HCT116 (cell line): ENCODE measurements around the gene CYSTM1. TPM values are rescaled to one million over a fixed set of nuclear protein-coding genes. Genes with fewer than 3 reads are reported as not detected.

Source experiments
- ATAC-seq: fragments of 200-7000 bp; cut with Tn5 transposase; 2 replicates; pipeline ENCODE4 v1.9.1; 2020; ENCODE audit warnings: mild to moderate bottlenecking, moderate library complexity
- BruUV-seq: library from RNA; stranded (reverse); fragments of 400-500 nt; replicated peaks from 2 replicates; lab custom pipeline; 2021; lab: Mats Ljungman, UMichigan
- CTCF ChIA-PET: fragments of 300-600 bp; sonication (Branson Sonifier 250); formaldehyde crosslinking; loops from one replicate; lab custom pipeline; 2021; ENCODE audit warnings: antibody characterized with exemption; lab: Charles Lee
- POLR2A ChIA-PET: fragments of 300-600, 350-600 bp; sonication (Branson Sonifier 250); formaldehyde crosslinking; loops from one replicate; lab custom pipeline; 2021; ENCODE audit warnings: antibody characterized with exemption; lab: Charles Lee
- RAD21 ChIA-PET, 2 experiments: fragments of 300-600 bp; sonication (Branson Sonifier 250); formaldehyde crosslinking; loops; one replicate each; lab custom pipeline; 2023; ENCODE audit warnings: low total read pairs in 2 of 2; ENCODE audit not compliant: uncharacterized antibody in 2 of 2, unreplicated experiment in 2 of 2, low non-redundant PET in 1 of 2; lab: Charles Lee
- DNase-seq: peaks from one replicate; pipeline ENCODE4 v3.0.0-alpha.2; 2010; ENCODE audit warnings: low read depth, low spot score
- H2AFZ ChIP-seq: fragments of 200-600 bp; shearing (Covaris generic), sonication (generic); 2 replicates; pipeline ENCODE4 v1.6.1; 2017; ENCODE audit warnings: low read depth, mixed run types, mixed read lengths, antibody characterized with exemption, low read length; ENCODE audit not compliant: poor library complexity, severe bottlenecking
- H3K27ac ChIP-seq: 2 replicates; pipeline ENCODE4 v1.5.1; 2012; ENCODE audit warnings: low read depth, low read length
- H3K27me3 ChIP-seq: fragments of 200-600 bp; sonication (generic); 2 replicates; pipeline ENCODE4 v1.6.1; 2016; ENCODE audit warnings: mixed run types, low read length, mixed read lengths; ENCODE audit not compliant: insufficient read depth
- H3K36me3 ChIP-seq, 2 experiments: fragments of 200-500 bp in 1 of 2; fragments of 200-600 bp in 1 of 2; sonication (Bioruptor generic) in 1 of 2; sonication (generic) in 1 of 2; 2 replicates each; pipeline versions ENCODE4 v1.5.1 to v1.6.1; 2014 to 2016; ENCODE audit warnings: low read length in 2 of 2, inconsistent platforms in 1 of 2, mixed read lengths in 1 of 2, mixed run types in 1 of 2; ENCODE audit not compliant: insufficient read depth in 2 of 2, control insufficient read depth in 1 of 2
- H3K4me1 ChIP-seq, 2 experiments: fragments of 200-600 bp in 1 of 2; sonication (generic) in 1 of 2; 2 replicates each; pipeline versions ENCODE4 v1.5.1 to v1.6.1; 2012 to 2017; ENCODE audit warnings: low read length in 2 of 2, inconsistent platforms in 1 of 2, mild to moderate bottlenecking in 1 of 2, mixed read lengths in 1 of 2, mixed run types in 1 of 2, moderate library complexity in 1 of 2; ENCODE audit not compliant: insufficient read depth in 2 of 2, control insufficient read depth in 1 of 2
- H3K4me2 ChIP-seq: fragments of 200-600 bp; sonication (generic); 2 replicates; pipeline ENCODE4 v1.6.1; 2017; ENCODE audit warnings: mixed run types, low read length, mixed read lengths
- H3K4me3 ChIP-seq, 2 experiments: fragments of 200-600 bp in 1 of 2; sonication (generic) in 1 of 2; replicated peaks in 1 of 2; 2 replicates each; pipeline ENCODE4 v1.5.1; 2011 to 2016; ENCODE audit warnings: low read length in 2 of 2, control low read depth in 1 of 2, low read depth in 1 of 2, mild to moderate bottlenecking in 1 of 2, mixed read lengths in 1 of 2, mixed run types in 1 of 2
- H3K79me2 ChIP-seq: fragments of 200-600 bp; sonication (generic); 2 replicates; pipeline ENCODE4 v1.6.1; 2017; ENCODE audit warnings: mild to moderate bottlenecking, mixed run types, low read length, moderate library complexity, mixed read lengths; ENCODE audit not compliant: insufficient read depth
- H3K9ac ChIP-seq: fragments of 200-600 bp; sonication (generic); 2 replicates; pipeline ENCODE4 v1.6.1; 2016; ENCODE audit warnings: low read length, mixed read lengths
- H3K9me2 ChIP-seq: fragments of 200-600 bp; sonication (generic), shearing (Covaris generic); 2 replicates; pipeline ENCODE4 v1.6.1; 2017; ENCODE audit warnings: mixed run types, mild to moderate bottlenecking, moderate library complexity; ENCODE audit not compliant: insufficient read depth
- H3K9me3 ChIP-seq, 2 experiments: fragments of 200-500 bp in 1 of 2; fragments of 200-600 bp in 1 of 2; sonication (Bioruptor generic) in 1 of 2; sonication (generic) in 1 of 2; 2 replicates each; pipeline ENCODE4 v1.6.1; 2014 to 2017; ENCODE audit warnings: low read length in 2 of 2, mixed read lengths in 2 of 2, inconsistent platforms in 1 of 2, low read depth in 1 of 2, mild to moderate bottlenecking in 1 of 2, mixed run types in 1 of 2, moderate library complexity in 1 of 2; ENCODE audit not compliant: control insufficient read depth in 1 of 2, insufficient read depth in 1 of 2
- H4K20me1 ChIP-seq: fragments of 200-600 bp; sonication (generic), shearing (Covaris generic); 2 replicates; pipeline ENCODE4 v1.6.1; 2017; ENCODE audit warnings: mixed run types, mild to moderate bottlenecking, moderate library complexity; ENCODE audit not compliant: insufficient read depth
- CEBPB ChIP-seq: IDR thresholded peaks from 2 replicates; pipeline ENCODE4 v1.6.1; 2012; ENCODE audit warnings: low read depth
- ELF1 ChIP-seq: IDR thresholded peaks from 2 replicates; pipeline ENCODE4 v1.6.1; 2012; ENCODE audit warnings: low read depth, borderline replicate concordance
- EZH2 ChIP-seq: fragments of 200-600 bp; sonication (generic); IDR thresholded peaks from 2 replicates; pipeline ENCODE4 v1.6.1; 2017; ENCODE audit warnings: antibody characterized with exemption, mixed run types
- EZH2phosphoT487 ChIP-seq: fragments of 200-600 bp; IDR thresholded peaks from 2 replicates; pipeline ENCODE4 v1.6.1; 2018; ENCODE audit warnings: antibody characterized with exemption, borderline replicate concordance
- FOSL1 ChIP-seq: IDR thresholded peaks from 2 replicates; pipeline ENCODE4 v1.6.1; 2012; ENCODE audit warnings: low read depth
- POLR2AphosphoS5 ChIP-seq: IDR thresholded peaks from 2 replicates; pipeline ENCODE4 v1.6.1; 2011; ENCODE audit warnings: mild to moderate bottlenecking, low read depth, low read length, moderate library complexity
- RAD21 ChIP-seq: IDR thresholded peaks from 2 replicates; pipeline ENCODE4 v1.6.1; 2012; ENCODE audit warnings: low read depth, mild to moderate bottlenecking
- SP1 ChIP-seq: IDR thresholded peaks from 2 replicates; pipeline ENCODE4 v1.6.1; 2012; ENCODE audit warnings: low read depth
- TCF7L2 ChIP-seq: IDR thresholded peaks from 2 replicates; pipeline ENCODE4 v1.7.0; 2011; ENCODE audit warnings: borderline replicate concordance, inconsistent platforms; ENCODE audit not compliant: insufficient read depth, insufficient read length; ENCODE audit errors: extremely low read depth
- YY1 ChIP-seq: IDR thresholded peaks from 2 replicates; pipeline ENCODE4 v1.6.1; 2011; ENCODE audit warnings: low read length, low read depth, moderate library complexity, mild to moderate bottlenecking; ENCODE audit not compliant: insufficient replicate concordance; ENCODE audit errors: extremely low read depth
- ZFX ChIP-seq: fragments of 450-650 bp; IDR thresholded peaks from 2 replicates; pipeline ENCODE4 v1.6.1; 2017
- intact Hi-C: fragments of 100-400 bp; cut with micrococcal nuclease; formaldehyde crosslinking; loops from 2 replicates; pipeline ENCODE4 v1.10.0; 2022
- total RNA-seq: library from RNA; stranded (reverse); gene quantifications from one replicate; pipeline ENCODE4 v1.2.1, GENCODE V29; 2021; ENCODE audit not compliant: unreplicated experiment
- TF ChIP-seq, protein P1 (sequence below): IDR thresholded peaks from 2 replicates; pipeline ENCODE4 v1.6.1; 2012; ENCODE audit warnings: low read depth
- TF ChIP-seq, protein P2 (sequence below): IDR thresholded peaks from 2 replicates; pipeline ENCODE4 v1.6.1; 2012
- TF ChIP-seq, protein P3 (sequence below): IDR thresholded peaks from 2 replicates; pipeline ENCODE4 v1.6.1; 2012
- TF ChIP-seq, protein P4 (sequence below): IDR thresholded peaks from 2 replicates; pipeline ENCODE4 v1.6.1; 2011; ENCODE audit warnings: mild to moderate bottlenecking, low read length, moderate library complexity; ENCODE audit not compliant: insufficient replicate concordance; ENCODE audit errors: extremely low read depth

CYSTM1 gene
- total RNA-seq, 1 experiment from 2014 or later: 56.0 TPM

DNA sequence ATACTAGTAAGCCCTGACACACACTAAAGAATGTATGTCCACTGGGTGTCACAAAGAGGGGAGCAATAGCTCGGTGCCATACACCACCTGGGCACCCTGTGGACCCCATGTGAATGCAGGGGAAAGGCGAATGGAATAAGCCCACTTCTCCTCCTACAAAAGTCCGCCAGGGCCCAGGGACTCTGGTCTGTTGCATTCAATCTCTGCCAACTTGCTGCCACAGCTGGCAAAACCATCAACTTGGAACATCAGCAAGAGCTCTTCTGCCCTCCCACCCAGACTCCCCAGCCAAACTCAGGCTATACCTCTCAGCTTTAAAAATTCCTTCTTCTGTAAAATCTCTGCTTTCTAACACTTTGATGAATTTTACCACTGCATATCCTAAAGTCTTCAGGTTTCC lies 73.4 kb downstream of the CYSTM1 start:
- H3K36me3 ChIP-seq: peaks cover 2 to 7% of the 10 kb centered on the region in 2 experiments; a peak in 1 of 4 replicates
- no peaks in the 10 kb centered on the region for H3K27me3 ChIP-seq
- no peak overlapping the region for H2AFZ ChIP-seq
- DNase-seq (no peak), ATAC-seq (no peak)
- intact Hi-C loops: no loop called here
- no peak overlapping the region for H3K4me2 ChIP-seq
- no peak overlapping the region for H3K4me3 ChIP-seq
- TF ChIP-seq EZH2phosphoT487 (no peak), FOSL1 (no peak), RAD21 (no peak), TCF7L2 (no peak), SP1 (no peak), POLR2AphosphoS5 (no peak), CEBPB (no peak), ZFX (no peak), YY1 (no peak), ELF1 (no peak), EZH2 (no peak)
- TF ChIP-seq, protein P1, sequence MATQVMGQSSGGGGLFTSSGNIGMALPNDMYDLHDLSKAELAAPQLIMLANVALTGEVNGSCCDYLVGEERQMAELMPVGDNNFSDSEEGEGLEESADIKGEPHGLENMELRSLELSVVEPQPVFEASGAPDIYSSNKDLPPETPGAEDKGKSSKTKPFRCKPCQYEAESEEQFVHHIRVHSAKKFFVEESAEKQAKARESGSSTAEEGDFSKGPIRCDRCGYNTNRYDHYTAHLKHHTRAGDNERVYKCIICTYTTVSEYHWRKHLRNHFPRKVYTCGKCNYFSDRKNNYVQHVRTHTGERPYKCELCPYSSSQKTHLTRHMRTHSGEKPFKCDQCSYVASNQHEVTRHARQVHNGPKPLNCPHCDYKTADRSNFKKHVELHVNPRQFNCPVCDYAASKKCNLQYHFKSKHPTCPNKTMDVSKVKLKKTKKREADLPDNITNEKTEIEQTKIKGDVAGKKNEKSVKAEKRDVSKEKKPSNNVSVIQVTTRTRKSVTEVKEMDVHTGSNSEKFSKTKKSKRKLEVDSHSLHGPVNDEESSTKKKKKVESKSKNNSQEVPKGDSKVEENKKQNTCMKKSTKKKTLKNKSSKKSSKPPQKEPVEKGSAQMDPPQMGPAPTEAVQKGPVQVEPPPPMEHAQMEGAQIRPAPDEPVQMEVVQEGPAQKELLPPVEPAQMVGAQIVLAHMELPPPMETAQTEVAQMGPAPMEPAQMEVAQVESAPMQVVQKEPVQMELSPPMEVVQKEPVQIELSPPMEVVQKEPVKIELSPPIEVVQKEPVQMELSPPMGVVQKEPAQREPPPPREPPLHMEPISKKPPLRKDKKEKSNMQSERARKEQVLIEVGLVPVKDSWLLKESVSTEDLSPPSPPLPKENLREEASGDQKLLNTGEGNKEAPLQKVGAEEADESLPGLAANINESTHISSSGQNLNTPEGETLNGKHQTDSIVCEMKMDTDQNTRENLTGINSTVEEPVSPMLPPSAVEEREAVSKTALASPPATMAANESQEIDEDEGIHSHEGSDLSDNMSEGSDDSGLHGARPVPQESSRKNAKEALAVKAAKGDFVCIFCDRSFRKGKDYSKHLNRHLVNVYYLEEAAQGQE: no peak
- TF ChIP-seq, protein P2, sequence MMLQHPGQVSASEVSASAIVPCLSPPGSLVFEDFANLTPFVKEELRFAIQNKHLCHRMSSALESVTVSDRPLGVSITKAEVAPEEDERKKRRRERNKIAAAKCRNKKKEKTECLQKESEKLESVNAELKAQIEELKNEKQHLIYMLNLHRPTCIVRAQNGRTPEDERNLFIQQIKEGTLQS: no peak
- TF ChIP-seq, protein P3, sequence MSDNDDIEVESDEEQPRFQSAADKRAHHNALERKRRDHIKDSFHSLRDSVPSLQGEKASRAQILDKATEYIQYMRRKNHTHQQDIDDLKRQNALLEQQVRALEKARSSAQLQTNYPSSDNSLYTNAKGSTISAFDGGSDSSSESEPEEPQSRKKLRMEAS: no peak
- TF ChIP-seq, protein P4, sequence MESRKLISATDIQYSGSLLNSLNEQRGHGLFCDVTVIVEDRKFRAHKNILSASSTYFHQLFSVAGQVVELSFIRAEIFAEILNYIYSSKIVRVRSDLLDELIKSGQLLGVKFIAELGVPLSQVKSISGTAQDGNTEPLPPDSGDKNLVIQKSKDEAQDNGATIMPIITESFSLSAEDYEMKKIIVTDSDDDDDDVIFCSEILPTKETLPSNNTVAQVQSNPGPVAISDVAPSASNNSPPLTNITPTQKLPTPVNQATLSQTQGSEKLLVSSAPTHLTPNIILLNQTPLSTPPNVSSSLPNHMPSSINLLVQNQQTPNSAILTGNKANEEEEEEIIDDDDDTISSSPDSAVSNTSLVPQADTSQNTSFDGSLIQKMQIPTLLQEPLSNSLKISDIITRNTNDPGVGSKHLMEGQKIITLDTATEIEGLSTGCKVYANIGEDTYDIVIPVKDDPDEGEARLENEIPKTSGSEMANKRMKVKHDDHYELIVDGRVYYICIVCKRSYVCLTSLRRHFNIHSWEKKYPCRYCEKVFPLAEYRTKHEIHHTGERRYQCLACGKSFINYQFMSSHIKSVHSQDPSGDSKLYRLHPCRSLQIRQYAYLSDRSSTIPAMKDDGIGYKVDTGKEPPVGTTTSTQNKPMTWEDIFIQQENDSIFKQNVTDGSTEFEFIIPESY: no peak
- no peak overlapping the region for H3K9ac ChIP-seq
- ChIA-PET RAD21 (no interaction called here), POLR2A (no interaction called here), CTCF (interaction anchor here (1.0 to 1.4 kb wide), 2 partner anchors 98 to 111 kb away, joined by 3 to 4 read pairs; partner anchors contain the start of gene HBEGF)
- H3K79me2 ChIP-seq: peaks cover 28% of the 10 kb centered on the region
- H3K9me2 ChIP-seq: no peaks in the 10 kb centered on the region
- BruUV-seq: no TSS peak
- H3K4me1 ChIP-seq: peaks cover 16 to 31% of the 10 kb centered on the region in 2 experiments
- no peaks in the 10 kb centered on the region for H3K9me3 ChIP-seq
- no peak overlapping the region for H3K27ac ChIP-seq
- H4K20me1 ChIP-seq: no peaks in the 10 kb centered on the region
